GM23248 (cell line): ENCODE results near the gene TRIM72. TPM values are rescaled to one million over a fixed set of nuclear protein-coding genes. Genes with fewer than 3 reads are reported as not detected.
"Not testable (repeated sequence)": the region's sequence is repeated elsewhere in the genome, so short reads cannot be mapped to it uniquely, and the experiment has no call there.

Source experiments
- DNase-seq: peaks from one replicate; pipeline ENCODE4 v3.0.0-alpha.2; 2015
- H2AFZ ChIP-seq: fragments of 200-600 bp; sonication (generic); 2 replicates; pipeline ENCODE4 v1.6.1; 2016; ENCODE audit warnings: antibody characterized with exemption
- H3F3A ChIP-seq: fragments of 200-600 bp; sonication (generic); 2 replicates; pipeline ENCODE4 v1.6.1; 2016; ENCODE audit warnings: mild to moderate bottlenecking, antibody characterized with exemption, mixed run types; ENCODE audit not compliant: insufficient read depth
- H3K27ac ChIP-seq: fragments of 200-600 bp; sonication (generic); 2 replicates; pipeline ENCODE4 v1.5.1; 2016; ENCODE audit warnings: mild to moderate bottlenecking
- H3K27me3 ChIP-seq: fragments of 200-600 bp; sonication (generic); replicated peaks from 2 replicates; pipeline ENCODE4 v1.6.1; 2016; ENCODE audit warnings: mild to moderate bottlenecking; ENCODE audit not compliant: insufficient read depth
- H3K36me3 ChIP-seq: fragments of 200-600 bp; sonication (generic); 2 replicates; pipeline ENCODE4 v1.6.1; 2016; ENCODE audit warnings: low read depth, mild to moderate bottlenecking
- H3K4me1 ChIP-seq: fragments of 200-600 bp; sonication (generic); 2 replicates; pipeline ENCODE4 v1.6.1; 2016; ENCODE audit warnings: mild to moderate bottlenecking; ENCODE audit not compliant: insufficient read depth
- H3K4me2 ChIP-seq: fragments of 200-600 bp; sonication (generic); one replicate; pipeline ENCODE4 v1.6.1; 2016; ENCODE audit warnings: mild to moderate bottlenecking; ENCODE audit not compliant: unreplicated experiment
- H3K4me3 ChIP-seq: fragments of 200-600 bp; sonication (generic); 2 replicates; pipeline ENCODE4 v1.5.1; 2016; ENCODE audit warnings: mild to moderate bottlenecking
- H3K79me2 ChIP-seq: fragments of 200-600 bp; sonication (generic); 2 replicates; pipeline ENCODE4 v1.6.1; 2016; ENCODE audit warnings: mild to moderate bottlenecking; ENCODE audit not compliant: insufficient read depth
- H3K9ac ChIP-seq: fragments of 200-600 bp; sonication (generic); 2 replicates; pipeline ENCODE4 v1.6.1; 2016; ENCODE audit warnings: mild to moderate bottlenecking
- H3K9me2 ChIP-seq: fragments of 200-600 bp; sonication (generic); 2 replicates; pipeline ENCODE4 v1.6.1; 2016; ENCODE audit warnings: mixed run types, mild to moderate bottlenecking, moderate library complexity; ENCODE audit not compliant: insufficient read depth
- H3K9me3 ChIP-seq: fragments of 200-600 bp; sonication (generic); one replicate; pipeline ENCODE4 v1.6.1; 2017; ENCODE audit warnings: low read depth
- H4K20me1 ChIP-seq: fragments of 200-600 bp; sonication (generic); 2 replicates; pipeline ENCODE4 v1.6.0; 2016; ENCODE audit not compliant: insufficient read depth
- EZH2 ChIP-seq: fragments of 200-600 bp; sonication (generic); IDR thresholded peaks from 2 replicates; pipeline ENCODE4 v1.6.1; 2018; ENCODE audit warnings: antibody characterized with exemption, mild to moderate bottlenecking; ENCODE audit not compliant: insufficient read depth, poor library complexity, severe bottlenecking
- EZH2phosphoT487 ChIP-seq: fragments of 200-600 bp; sonication (generic); IDR thresholded peaks from 2 replicates; pipeline ENCODE4 v1.6.1; 2018; ENCODE audit warnings: antibody characterized with exemption, moderate library complexity, mild to moderate bottlenecking, low read depth; ENCODE audit not compliant: insufficient read depth
- WGBS, 2 experiments: methylation state at CpG; one replicate each; pipeline ENCODE4 v1.1.6; 2015 to 2017; ENCODE audit warnings: low lambda C conversion rate in 2 of 2, low coverage in 1 of 2; ENCODE audit errors: missing lambda C conversion rate in 2 of 2; 5-methylcytosine and 5-hydroxymethylcytosine counted together
- in situ Hi-C: fragments of 300-500 bp; cut with MboI; formaldehyde crosslinking; loops from 2 replicates; pipeline ENCODE4 v1.15.0; 2020
- polyA plus RNA-seq: library from polyadenylated mRNA; unstranded; fragments of >200 nt; fragmentation: Nextera tagmentation; extraction: Ambion mirVana; gene quantifications from 2 replicates; pipeline ENCODE4 v1.2.1, GENCODE V29; 2016
- total RNA-seq: library from RNA; depleted of rRNA; stranded (reverse); fragments of >200 nt; shearing (Covaris generic); gene quantifications from 2 replicates; pipeline ENCODE4 v1.2.3, GENCODE V29; 2014

Gene TRIM72
- total and polyA plus RNA-seq, 2 experiments from 2014 or later: not detected

DNA sequence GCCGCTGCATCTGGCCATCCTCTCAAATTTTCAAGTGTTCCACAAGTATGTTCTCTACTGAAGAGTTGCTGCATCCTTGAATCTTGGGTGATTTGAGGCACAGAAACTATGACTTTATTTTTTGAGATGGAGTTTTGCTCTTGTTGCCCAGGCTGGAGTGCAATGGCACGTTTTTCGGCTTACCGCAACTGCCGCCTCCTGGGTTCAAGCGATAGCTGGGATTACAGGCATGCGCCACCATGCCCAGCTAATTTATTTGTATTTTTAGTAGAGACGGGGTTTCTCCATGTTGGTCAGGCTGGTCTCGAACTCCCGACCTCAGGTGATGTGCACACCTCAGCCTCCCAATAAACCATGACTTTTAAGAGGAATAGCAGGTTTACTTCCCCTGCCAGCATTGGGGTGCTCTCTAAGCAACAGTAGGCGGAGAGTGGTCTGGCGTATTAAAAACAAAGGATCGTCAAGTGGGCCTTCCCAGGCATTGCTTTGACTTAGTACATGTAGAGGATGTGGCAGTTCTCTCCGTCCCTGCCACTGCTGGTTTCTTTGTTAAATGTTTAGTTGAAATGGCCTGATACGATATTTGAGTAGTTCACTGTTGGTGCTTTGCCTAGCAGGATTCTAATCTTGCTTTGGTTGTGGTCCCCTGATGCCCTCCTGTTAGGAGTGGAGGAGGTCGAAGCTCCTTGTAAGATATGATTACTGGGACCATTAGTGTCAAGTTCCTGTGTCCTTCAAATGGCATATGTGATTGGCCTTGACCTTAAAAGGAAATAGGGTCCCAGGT, 20.9 kb upstream of the TRIM72 start:
- H3F3A ChIP-seq: peaks cover 98% of the 10 kb centered on the region
- H3K9me3 ChIP-seq: no peaks in the 10 kb centered on the region
- H3K9ac ChIP-seq: no peak overlapping the region
- no peaks in the 10 kb centered on the region for H4K20me1 ChIP-seq
- no peak for TF ChIP-seq EZH2
- TF ChIP-seq EZH2phosphoT487: no peak
- no peaks in the 10 kb centered on the region for H3K27me3 ChIP-seq
- WGBS, 2 experiments: 93 to 95% methylated on average over 16 of the region's 16 CpGs
- H3K4me1 ChIP-seq: no peaks in the 10 kb centered on the region
- no peak overlapping the region for H3K4me2 ChIP-seq
- H3K79me2 ChIP-seq: peaks cover 75% of the 10 kb centered on the region
- in situ Hi-C loops: no loop called here
- no peak overlapping the region for H3K4me3 ChIP-seq
- peaks cover 93% of the 10 kb centered on the region for H3K36me3 ChIP-seq
- H3K9me2 ChIP-seq: no peaks in the 10 kb centered on the region
- no peak overlapping the region for H2AFZ ChIP-seq
- no peak for DNase-seq
- no peak overlapping the region for H3K27ac ChIP-seq

GRCh38 chr16:31193874-31194273, 20.0 kb upstream of the TRIM72 start:
- Histone ChIP-seq H3K4me3 (no peak overlapping the region), H3K4me2 (no peak overlapping the region), H3F3A (peaks cover 98% of the 10 kb centered on the region), H3K27ac (no peak overlapping the region), H3K27me3 (no peaks in the 10 kb centered on the region), H3K4me1 (no peaks in the 10 kb centered on the region), H4K20me1 (no peaks in the 10 kb centered on the region), H3K9me2 (no peaks in the 10 kb centered on the region), H3K9ac (no peak overlapping the region), H3K36me3 (peaks cover 84% of the 10 kb centered on the region), H3K79me2 (peaks cover 67% of the 10 kb centered on the region), H2AFZ (no peak overlapping the region), H3K9me3 (no peaks in the 10 kb centered on the region)
- TF ChIP-seq EZH2 (no peak), EZH2phosphoT487 (no peak)
- in situ Hi-C loops: no loop called here
- no peak for DNase-seq
- WGBS, 2 experiments: 79 to 83% methylated on average over 2 of the region's 2 CpGs

GRCh38 chr16:31194898-31195297, 19.0 kb upstream of the TRIM72 start:
- no peak overlapping the region for H3K9ac ChIP-seq
- H3F3A ChIP-seq: peaks cover 98% of the 10 kb centered on the region
- no peaks in the 10 kb centered on the region for H3K4me1 ChIP-seq
- in situ Hi-C loops: no loop called here
- H3K9me2 ChIP-seq: no peaks in the 10 kb centered on the region
- H3K36me3 ChIP-seq: peaks cover 74% of the 10 kb centered on the region
- H3K27me3 ChIP-seq: no peaks in the 10 kb centered on the region
- no peak overlapping the region for H3K4me2 ChIP-seq
- WGBS, 2 experiments: 81 to 82% methylated on average over 7 of the region's 7 CpGs
- no peaks in the 10 kb centered on the region for H3K9me3 ChIP-seq
- H3K79me2 ChIP-seq: peaks cover 57% of the 10 kb centered on the region
- H3K27ac ChIP-seq: no peak overlapping the region
- no peaks in the 10 kb centered on the region for H4K20me1 ChIP-seq
- H3K4me3 ChIP-seq: no peak overlapping the region
- no peak overlapping the region for H2AFZ ChIP-seq
- no peak for DNase-seq
- TF ChIP-seq EZH2phosphoT487 (no peak), EZH2 (no peak)

GRCh38 chr16:31195861-31196260, 18.1 kb upstream of the TRIM72 start:
- Histone ChIP-seq H3K79me2 (peaks cover 47% of the 10 kb centered on the region), H3F3A (peaks cover 97% of the 10 kb centered on the region), H3K36me3 (peaks cover 64% of the 10 kb centered on the region)
- H3K4me2 ChIP-seq, H3K9me3 ChIP-seq, H2AFZ ChIP-seq, H4K20me1 ChIP-seq, H3K9me2 ChIP-seq, DNase-seq, H3K27me3 ChIP-seq, H3K27ac ChIP-seq, in situ Hi-C loops, H3K4me1 ChIP-seq, H3K4me3 ChIP-seq, H3K9ac ChIP-seq: not testable (repeated sequence)
- WGBS, 2 experiments: 94 to 95% methylated on average over 11 of the region's 11 CpGs
